A549 (cell line): ENCODE data around the gene ARHGAP31.

Source experiments
- CBX8 ChIP-seq: fragments of 200-600 bp; sonication (generic); IDR thresholded peaks from 2 replicates; pipeline ENCODE4 v1.6.1; 2016
- EHF ChIP-seq: fragments of 250-450 bp; sonication (Bioruptor Pico); IDR thresholded peaks from 2 replicates; pipeline ENCODE4 v1.5.0; 2020; ENCODE audit warnings: mild to moderate bottlenecking
- EP300 ChIP-seq, 2 experiments: fragments of >200 bp; sonication (Bioruptor Twin); formaldehyde crosslinking; IDR thresholded peaks; 2 replicates in 1 of 2; 3 replicates in 1 of 2; pipeline ENCODE4 v1.6.1; 2016 to 2017
- HDAC2 ChIP-seq: fragments of 200-600 bp; sonication (generic); IDR thresholded peaks from 2 replicates; pipeline ENCODE4 v1.6.1; 2016
- MAFK ChIP-seq: fragments of 450-650 bp; IDR thresholded peaks from 2 replicates; pipeline ENCODE4 v1.6.1; 2014; ENCODE audit not compliant: partially characterized antibody
- POLR2A ChIP-seq: IDR thresholded peaks from 2 replicates; pipeline ENCODE4 v1.6.1; 2012; ENCODE audit warnings: mild to moderate bottlenecking, low read length
- POLR2AphosphoS2 ChIP-seq: conservative IDR thresholded peaks from 2 replicates; pipeline ENCODE4 v1.6.1; 2012; ENCODE audit warnings: low read length, improper control_type of control experiment, inconsistent platforms
- RAD21 ChIP-seq, 2 experiments: fragments of >200 bp in 1 of 2; sonication (Bioruptor Twin) in 1 of 2; formaldehyde crosslinking in 1 of 2; IDR thresholded peaks in 1 of 2; conservative IDR thresholded peaks in 1 of 2; 2 replicates in 1 of 2; 3 replicates in 1 of 2; pipeline ENCODE4 v1.6.1; 2012 to 2018; ENCODE audit warnings: inconsistent platforms in 1 of 2
- RFX5 ChIP-seq: fragments of 450-650 bp; IDR thresholded peaks from 2 replicates; pipeline ENCODE4 v1.7.1; 2014; ENCODE audit warnings: antibody characterized with exemption, mild to moderate bottlenecking, moderate library complexity
- SMC3 ChIP-seq: fragments of >200 bp; sonication (Bioruptor Twin); formaldehyde crosslinking; IDR thresholded peaks from 3 replicates; pipeline ENCODE4 v1.6.1; 2018; ENCODE audit warnings: inconsistent platforms
- TF ChIP-seq, protein P1 (sequence below): fragments of 200-600 bp; sonication (generic); IDR thresholded peaks from 2 replicates; pipeline ENCODE4 v1.6.1; 2016; ENCODE audit warnings: antibody characterized with exemption, mild to moderate bottlenecking, moderate library complexity
- TF ChIP-seq, protein P2 (sequence below): fragments of >200 bp; sonication (Bioruptor Twin); formaldehyde crosslinking; IDR thresholded peaks from 3 replicates; pipeline ENCODE4 v1.5.1; 2016
- TF ChIP-seq, protein P3 (sequence below): IDR thresholded peaks from 2 replicates; pipeline ENCODE4 v1.6.1; 2012

DNA sequence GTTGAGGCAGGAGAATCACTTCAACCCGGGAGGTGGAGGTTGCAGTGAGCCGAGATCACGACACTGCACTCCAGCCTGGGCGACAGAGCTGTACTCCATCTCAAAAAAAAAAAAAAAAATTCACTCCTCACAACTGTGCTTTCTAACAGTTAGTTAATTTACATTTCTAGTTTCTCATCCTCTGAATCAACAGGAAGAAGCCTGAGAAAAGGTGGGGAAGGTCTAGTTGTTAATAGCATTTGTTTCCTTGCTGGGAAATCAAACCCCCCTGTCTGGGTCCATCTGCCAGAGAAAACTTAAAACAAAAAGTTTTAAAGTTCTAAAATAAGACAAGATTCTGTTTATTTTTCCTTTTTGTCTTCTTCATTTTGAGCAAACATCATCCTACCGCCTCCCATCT is 106.9 kb downstream of the ARHGAP31 start:
- no peak for TF ChIP-seq RFX5
- no peak for TF ChIP-seq EHF
- no peak for TF ChIP-seq EP300 (IDR thresholded peaks at IDR 0.05)
- TF ChIP-seq RAD21 (conservative IDR thresholded peaks at IDR 0.05 in 1 of 2, IDR thresholded peaks at IDR 0.05 in 1 of 2) = no peak
- TF ChIP-seq, protein P1, sequence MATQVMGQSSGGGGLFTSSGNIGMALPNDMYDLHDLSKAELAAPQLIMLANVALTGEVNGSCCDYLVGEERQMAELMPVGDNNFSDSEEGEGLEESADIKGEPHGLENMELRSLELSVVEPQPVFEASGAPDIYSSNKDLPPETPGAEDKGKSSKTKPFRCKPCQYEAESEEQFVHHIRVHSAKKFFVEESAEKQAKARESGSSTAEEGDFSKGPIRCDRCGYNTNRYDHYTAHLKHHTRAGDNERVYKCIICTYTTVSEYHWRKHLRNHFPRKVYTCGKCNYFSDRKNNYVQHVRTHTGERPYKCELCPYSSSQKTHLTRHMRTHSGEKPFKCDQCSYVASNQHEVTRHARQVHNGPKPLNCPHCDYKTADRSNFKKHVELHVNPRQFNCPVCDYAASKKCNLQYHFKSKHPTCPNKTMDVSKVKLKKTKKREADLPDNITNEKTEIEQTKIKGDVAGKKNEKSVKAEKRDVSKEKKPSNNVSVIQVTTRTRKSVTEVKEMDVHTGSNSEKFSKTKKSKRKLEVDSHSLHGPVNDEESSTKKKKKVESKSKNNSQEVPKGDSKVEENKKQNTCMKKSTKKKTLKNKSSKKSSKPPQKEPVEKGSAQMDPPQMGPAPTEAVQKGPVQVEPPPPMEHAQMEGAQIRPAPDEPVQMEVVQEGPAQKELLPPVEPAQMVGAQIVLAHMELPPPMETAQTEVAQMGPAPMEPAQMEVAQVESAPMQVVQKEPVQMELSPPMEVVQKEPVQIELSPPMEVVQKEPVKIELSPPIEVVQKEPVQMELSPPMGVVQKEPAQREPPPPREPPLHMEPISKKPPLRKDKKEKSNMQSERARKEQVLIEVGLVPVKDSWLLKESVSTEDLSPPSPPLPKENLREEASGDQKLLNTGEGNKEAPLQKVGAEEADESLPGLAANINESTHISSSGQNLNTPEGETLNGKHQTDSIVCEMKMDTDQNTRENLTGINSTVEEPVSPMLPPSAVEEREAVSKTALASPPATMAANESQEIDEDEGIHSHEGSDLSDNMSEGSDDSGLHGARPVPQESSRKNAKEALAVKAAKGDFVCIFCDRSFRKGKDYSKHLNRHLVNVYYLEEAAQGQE = no peak
- no peak for TF ChIP-seq POLR2AphosphoS2
- TF ChIP-seq MAFK = no peak
- TF ChIP-seq CBX8 = no peak
- TF ChIP-seq, protein P2, sequence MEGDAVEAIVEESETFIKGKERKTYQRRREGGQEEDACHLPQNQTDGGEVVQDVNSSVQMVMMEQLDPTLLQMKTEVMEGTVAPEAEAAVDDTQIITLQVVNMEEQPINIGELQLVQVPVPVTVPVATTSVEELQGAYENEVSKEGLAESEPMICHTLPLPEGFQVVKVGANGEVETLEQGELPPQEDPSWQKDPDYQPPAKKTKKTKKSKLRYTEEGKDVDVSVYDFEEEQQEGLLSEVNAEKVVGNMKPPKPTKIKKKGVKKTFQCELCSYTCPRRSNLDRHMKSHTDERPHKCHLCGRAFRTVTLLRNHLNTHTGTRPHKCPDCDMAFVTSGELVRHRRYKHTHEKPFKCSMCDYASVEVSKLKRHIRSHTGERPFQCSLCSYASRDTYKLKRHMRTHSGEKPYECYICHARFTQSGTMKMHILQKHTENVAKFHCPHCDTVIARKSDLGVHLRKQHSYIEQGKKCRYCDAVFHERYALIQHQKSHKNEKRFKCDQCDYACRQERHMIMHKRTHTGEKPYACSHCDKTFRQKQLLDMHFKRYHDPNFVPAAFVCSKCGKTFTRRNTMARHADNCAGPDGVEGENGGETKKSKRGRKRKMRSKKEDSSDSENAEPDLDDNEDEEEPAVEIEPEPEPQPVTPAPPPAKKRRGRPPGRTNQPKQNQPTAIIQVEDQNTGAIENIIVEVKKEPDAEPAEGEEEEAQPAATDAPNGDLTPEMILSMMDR = no peak
- TF ChIP-seq POLR2A = no peak
- no peak for TF ChIP-seq HDAC2
- TF ChIP-seq, protein P3, sequence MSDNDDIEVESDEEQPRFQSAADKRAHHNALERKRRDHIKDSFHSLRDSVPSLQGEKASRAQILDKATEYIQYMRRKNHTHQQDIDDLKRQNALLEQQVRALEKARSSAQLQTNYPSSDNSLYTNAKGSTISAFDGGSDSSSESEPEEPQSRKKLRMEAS = no peak
- no peak for TF ChIP-seq SMC3
